Neural progenitor cell (in vitro differentiated cells): ENCODE measurements around the gene RAE1. TPM values are rescaled to one million over a fixed set of nuclear protein-coding genes. Genes with fewer than 3 reads are reported as not detected.

ENCODE experiments used
- DNase-seq: peaks from one replicate; pipeline ENCODE4 v3.0.0-alpha.2; 2016; ENCODE audit warnings: low spot score
- H2AFZ ChIP-seq: fragments of 200-600 bp; sonication (generic); replicated peaks from 2 replicates; pipeline ENCODE4 v1.6.1; 2016; ENCODE audit warnings: antibody characterized with exemption
- H3F3A ChIP-seq: fragments of 200-600 bp; sonication (generic); 2 replicates; pipeline ENCODE4 v1.6.1; 2016; ENCODE audit warnings: antibody characterized with exemption, low read depth
- H3K27ac ChIP-seq: fragments of 200-600 bp; sonication (generic); 2 replicates; pipeline ENCODE4 v1.5.1; 2016; ENCODE audit warnings: mild to moderate bottlenecking
- H3K27me3 ChIP-seq: fragments of 200-600 bp; sonication (generic); 2 replicates; pipeline ENCODE4 v1.6.1; 2016; ENCODE audit warnings: mild to moderate bottlenecking, moderate library complexity
- H3K36me3 ChIP-seq: fragments of 200-600 bp; sonication (generic); 2 replicates; pipeline ENCODE4 v1.5.1; 2016
- H3K4me1 ChIP-seq: fragments of 200-600 bp; sonication (generic); 2 replicates; pipeline ENCODE4 v1.6.1; 2016; ENCODE audit warnings: mixed run types
- H3K4me2 ChIP-seq: fragments of 200-600 bp; sonication (generic); 2 replicates; pipeline ENCODE4 v1.6.1; 2016
- H3K4me3 ChIP-seq: fragments of 200-600 bp; sonication (generic); 2 replicates; pipeline ENCODE4 v1.5.1; 2016
- H3K79me2 ChIP-seq: fragments of 200-600 bp; sonication (generic); 2 replicates; pipeline ENCODE4 v1.6.1; 2016; ENCODE audit warnings: low read depth
- H3K9ac ChIP-seq: fragments of 200-600 bp; sonication (generic); 2 replicates; pipeline ENCODE4 v1.6.1; 2016
- H3K9me3 ChIP-seq: fragments of 200-600 bp; sonication (generic); 2 replicates; pipeline ENCODE4 v1.5.1; 2016; ENCODE audit warnings: low read depth
- H4K20me1 ChIP-seq: fragments of 200-600 bp; sonication (generic); 2 replicates; pipeline ENCODE4 v1.6.1; 2016; ENCODE audit warnings: low read depth
- H3K27ac Mint-ChIP-seq: 3 replicates; pipeline ENCODE4 v1.8.0; 2021; ENCODE audit warnings: mixed read lengths
- H3K27me3 Mint-ChIP-seq: 2 replicates; pipeline ENCODE4 v1.8.0; 2022; ENCODE audit warnings: low read depth, mild to moderate bottlenecking, inconsistent platforms, moderate library complexity, mixed read lengths; ENCODE audit not compliant: insufficient read depth
- H3K36me3 Mint-ChIP-seq: 3 replicates; pipeline ENCODE4 v1.8.0; 2021; ENCODE audit warnings: mixed read lengths
- H3K4me1 Mint-ChIP-seq: 3 replicates; pipeline ENCODE4 v1.8.0; 2021; ENCODE audit warnings: mixed read lengths
- H3K4me3 Mint-ChIP-seq: 3 replicates; pipeline ENCODE4 v1.8.0; 2021; ENCODE audit warnings: mild to moderate bottlenecking, moderate library complexity, mixed read lengths
- H3K9me3 Mint-ChIP-seq: 3 replicates; pipeline ENCODE4 v1.8.0; 2020; ENCODE audit warnings: mixed read lengths
- EZH2 ChIP-seq: fragments of 200-600 bp; sonication (generic); IDR thresholded peaks from 2 replicates; pipeline ENCODE4 v1.6.1; 2017; ENCODE audit warnings: antibody characterized with exemption, mild to moderate bottlenecking, moderate library complexity
- EZH2phosphoT487 ChIP-seq: fragments of 200-600 bp; sonication (generic); IDR thresholded peaks from 2 replicates; pipeline ENCODE4 v1.6.1; 2017; ENCODE audit warnings: antibody characterized with exemption
- total RNA-seq: library from RNA; depleted of rRNA; stranded (reverse); fragments of >200 nt; gene quantifications from 2 replicates; pipeline ENCODE4 v1.2.3, GENCODE V29; 2015; ENCODE audit warnings: low replicate concordance
- TF ChIP-seq, protein P1 (sequence below): fragments of 200-600 bp; sonication (generic); IDR thresholded peaks from 2 replicates; pipeline ENCODE4 v1.5.1; 2017; ENCODE audit warnings: antibody characterized with exemption, mild to moderate bottlenecking

The RAE1 gene
- total RNA-seq, 1 donor from 2014 or later = 77.6 TPM

DNA sequence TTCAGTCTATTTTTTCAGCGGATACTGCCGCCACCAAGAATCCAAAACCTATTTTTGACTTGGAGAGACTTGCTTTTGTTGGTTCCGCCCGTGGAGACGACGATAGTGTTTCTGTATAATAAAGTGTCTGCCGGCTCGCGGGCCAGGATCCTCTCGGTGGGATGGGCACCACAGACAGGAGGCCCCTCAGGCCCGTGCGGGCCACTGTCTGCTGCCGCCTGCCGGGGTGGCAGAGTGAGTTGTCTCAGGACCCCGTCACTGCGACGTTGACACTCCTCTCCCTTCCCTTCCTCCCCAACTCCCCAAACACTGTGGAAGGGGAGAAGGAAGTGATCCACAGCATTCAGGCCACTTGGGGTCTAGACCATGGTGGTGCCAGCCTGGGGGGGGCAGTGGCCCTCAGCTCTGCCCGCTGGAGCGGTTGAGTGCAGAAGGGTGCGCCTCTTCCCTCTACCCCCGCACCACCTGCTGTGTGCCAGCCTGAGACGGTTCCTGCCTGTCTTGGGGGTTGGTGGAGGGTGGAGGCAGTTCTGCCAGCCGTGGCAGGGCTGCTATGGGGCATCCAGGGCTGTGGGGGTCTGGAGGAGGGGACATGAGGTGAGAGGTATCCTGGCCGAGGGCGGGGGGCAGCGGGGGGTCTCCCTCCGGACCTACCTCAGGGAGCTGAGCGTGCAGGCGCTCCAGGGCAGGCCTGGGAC, 57.6 kb downstream of the RAE1 start:
- H3K36me3 ChIP-seq = no peaks in the 10 kb centered on the region
- H3K4me2 ChIP-seq = no peak overlapping the region
- H3K9ac ChIP-seq = no peak overlapping the region
- Mint-ChIP-seq H3K4me3 (no peak overlapping the region), H3K4me1 (peaks cover 23% of the 10 kb centered on the region), H3K9me3 (no peaks in the 10 kb centered on the region), H3K27me3 (no peaks in the 10 kb centered on the region), H3K36me3 (peaks cover 4% of the 10 kb centered on the region), H3K27ac (no peak overlapping the region)
- TF ChIP-seq, protein P1, sequence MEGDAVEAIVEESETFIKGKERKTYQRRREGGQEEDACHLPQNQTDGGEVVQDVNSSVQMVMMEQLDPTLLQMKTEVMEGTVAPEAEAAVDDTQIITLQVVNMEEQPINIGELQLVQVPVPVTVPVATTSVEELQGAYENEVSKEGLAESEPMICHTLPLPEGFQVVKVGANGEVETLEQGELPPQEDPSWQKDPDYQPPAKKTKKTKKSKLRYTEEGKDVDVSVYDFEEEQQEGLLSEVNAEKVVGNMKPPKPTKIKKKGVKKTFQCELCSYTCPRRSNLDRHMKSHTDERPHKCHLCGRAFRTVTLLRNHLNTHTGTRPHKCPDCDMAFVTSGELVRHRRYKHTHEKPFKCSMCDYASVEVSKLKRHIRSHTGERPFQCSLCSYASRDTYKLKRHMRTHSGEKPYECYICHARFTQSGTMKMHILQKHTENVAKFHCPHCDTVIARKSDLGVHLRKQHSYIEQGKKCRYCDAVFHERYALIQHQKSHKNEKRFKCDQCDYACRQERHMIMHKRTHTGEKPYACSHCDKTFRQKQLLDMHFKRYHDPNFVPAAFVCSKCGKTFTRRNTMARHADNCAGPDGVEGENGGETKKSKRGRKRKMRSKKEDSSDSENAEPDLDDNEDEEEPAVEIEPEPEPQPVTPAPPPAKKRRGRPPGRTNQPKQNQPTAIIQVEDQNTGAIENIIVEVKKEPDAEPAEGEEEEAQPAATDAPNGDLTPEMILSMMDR = no peak
- TF ChIP-seq EZH2 (no peak), EZH2phosphoT487 (no peak)
- no peak for DNase-seq
- no peaks in the 10 kb centered on the region for H3K9me3 ChIP-seq
- peaks cover 13% of the 10 kb centered on the region for H3F3A ChIP-seq
- H3K4me1 ChIP-seq = no peaks in the 10 kb centered on the region
- no peak overlapping the region for H3K27ac ChIP-seq
- H4K20me1 ChIP-seq = peaks cover 5% of the 10 kb centered on the region
- no peak overlapping the region for H2AFZ ChIP-seq
- H3K4me3 ChIP-seq = no peak overlapping the region
- H3K79me2 ChIP-seq = no peaks in the 10 kb centered on the region
- no peaks in the 10 kb centered on the region for H3K27me3 ChIP-seq

DNA sequence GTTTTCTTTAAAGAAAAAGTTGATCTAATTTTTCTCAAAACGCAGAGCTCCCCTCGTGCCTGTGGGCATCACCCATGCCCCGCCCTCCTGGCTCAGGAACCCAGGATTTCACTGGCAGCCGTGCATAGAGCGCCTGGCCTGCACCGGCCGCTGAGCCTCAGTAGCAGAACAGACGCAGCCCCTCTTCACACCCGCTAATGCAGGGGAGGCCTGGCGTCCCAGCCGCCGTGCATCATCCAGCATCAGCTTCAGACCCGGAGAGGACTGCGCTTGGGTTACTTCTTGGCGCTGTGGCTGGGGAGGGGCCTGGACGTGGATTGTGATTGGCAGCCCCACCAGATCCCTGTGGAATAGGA, 58.2 kb downstream of the RAE1 start:
- H3K36me3 Mint-ChIP-seq = peaks cover 4% of the 10 kb centered on the region

DNA sequence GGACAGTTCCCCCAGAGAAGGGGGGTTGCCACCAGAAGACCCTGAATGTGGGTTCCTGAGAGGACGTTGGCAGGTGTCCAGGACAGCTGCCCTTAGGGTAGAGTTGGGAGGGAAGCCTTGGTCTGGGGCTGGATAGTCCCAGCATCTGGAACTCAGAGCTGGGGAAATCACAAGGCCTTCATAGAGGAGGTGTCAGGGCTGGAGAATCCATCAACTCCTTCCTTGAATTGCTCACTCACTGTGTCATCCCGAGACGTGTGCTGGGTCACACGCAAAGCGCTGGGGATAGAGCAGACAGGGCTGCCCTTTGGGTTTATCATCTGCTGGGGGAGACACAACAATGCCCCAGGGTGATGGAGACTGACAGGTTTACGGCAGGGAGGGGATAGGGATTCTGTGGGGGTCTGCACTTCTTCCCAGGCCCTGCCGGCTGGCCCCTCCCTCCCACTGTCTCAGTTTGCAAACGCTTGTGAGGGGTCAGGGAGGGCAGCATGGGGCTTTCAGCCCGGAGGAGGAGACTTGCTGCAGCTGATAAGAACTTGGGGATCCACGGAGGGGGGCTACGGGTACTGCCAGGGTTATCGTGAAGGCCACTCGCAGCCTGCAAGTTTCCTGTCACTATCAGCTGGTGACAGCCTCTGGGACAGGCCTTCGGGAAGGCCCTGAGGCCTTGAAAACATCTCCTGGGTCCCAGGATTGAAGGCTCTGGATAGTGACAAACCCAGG, 58.8 kb downstream of the RAE1 start:
- Mint-ChIP-seq H3K4me1 (peaks cover 23% of the 10 kb centered on the region), H3K9me3 (no peaks in the 10 kb centered on the region)

More for the DNA sequence above, 58.2 kb downstream of the RAE1 start:
- TF ChIP-seq EZH2phosphoT487 (no peak), EZH2 (no peak)
- TF ChIP-seq, protein P1 = no peak
- peaks cover 23% of the 10 kb centered on the region for H3K4me1 Mint-ChIP-seq
- no peaks in the 10 kb centered on the region for H3K36me3 ChIP-seq
- H3K27ac ChIP-seq = peak overlapping the region; percentile 20
- no peak overlapping the region for H3K4me3 Mint-ChIP-seq
- H3K4me1 ChIP-seq = no peaks in the 10 kb centered on the region
- H3K27me3 ChIP-seq = no peaks in the 10 kb centered on the region
- no peak for DNase-seq
- no peaks in the 10 kb centered on the region for H3K27me3 Mint-ChIP-seq
- peaks cover 13% of the 10 kb centered on the region for H3F3A ChIP-seq
- no peaks in the 10 kb centered on the region for H3K9me3 ChIP-seq
- H3K9me3 Mint-ChIP-seq = no peaks in the 10 kb centered on the region
- no peak overlapping the region for H3K4me3 ChIP-seq
- no peak overlapping the region for H3K9ac ChIP-seq
- no peak overlapping the region for H3K27ac Mint-ChIP-seq
- no peak overlapping the region for H3K4me2 ChIP-seq
- H3K79me2 ChIP-seq = no peaks in the 10 kb centered on the region
- peaks cover 5% of the 10 kb centered on the region for H4K20me1 ChIP-seq
- no peak overlapping the region for H2AFZ ChIP-seq

More for the DNA sequence above, 58.8 kb downstream of the RAE1 start:
- Histone ChIP-seq H4K20me1 (peaks cover 5% of the 10 kb centered on the region), H3K4me2 (no peak overlapping the region), H3K4me3 (no peak overlapping the region), H3K9ac (no peak overlapping the region), H3F3A (peaks cover 13% of the 10 kb centered on the region), H3K9me3 (no peaks in the 10 kb centered on the region), H3K4me1 (no peaks in the 10 kb centered on the region), H3K79me2 (no peaks in the 10 kb centered on the region), H3K27me3 (no peaks in the 10 kb centered on the region), H3K27ac (peak overlapping the region; percentile 53), H3K36me3 (no peaks in the 10 kb centered on the region), H2AFZ (no peak overlapping the region)
- Mint-ChIP-seq H3K27me3 (no peaks in the 10 kb centered on the region), H3K36me3 (peaks cover 4% of the 10 kb centered on the region), H3K4me3 (no peak overlapping the region), H3K27ac (peak overlapping the region; percentile 79)
- no peak for DNase-seq
- TF ChIP-seq EZH2 = no peak
- TF ChIP-seq, protein P1 = no peak
- TF ChIP-seq EZH2phosphoT487 = no peak
